Endothelial cell of umbilical vein (primary cell): ENCODE measurements around the gene CSGALNACT2. TPM values are rescaled to one million over a fixed set of nuclear protein-coding genes. Genes with fewer than 3 reads are reported as not detected.

Experiments
- BruUV-seq: library from RNA; stranded (reverse); fragments of 400-500 nt; replicated peaks from 2 replicates; lab custom pipeline; 2021; lab: Mats Ljungman, UMichigan
- CTCF ChIA-PET: fragments of 300-600, 350-600 bp; sonication (Branson Sonifier 250); formaldehyde crosslinking; loops from one replicate; lab custom pipeline; 2021; ENCODE audit warnings: antibody characterized with exemption, inconsistent platforms; lab: Charles Lee
- POLR2A ChIA-PET: fragments of 300-600, 350-600 bp; sonication (Branson Sonifier 250); formaldehyde crosslinking; loops from one replicate; lab custom pipeline; 2021; ENCODE audit warnings: antibody characterized with exemption, inconsistent platforms; lab: Charles Lee
- DNase-seq: peaks from one replicate; pipeline ENCODE4 v3.0.0-alpha.2; 2011; ENCODE audit warnings: low read depth, low spot score
- FAIRE-seq: peaks from 2 replicates; lab custom pipeline; 2011; peaks lifted over from hg19 to GRCh38; lab: Jason Lieb, UNC
- H2AFZ ChIP-seq: 2 replicates; pipeline ENCODE4 v1.6.0; 2012; ENCODE audit warnings: low read depth, low read length, control low read depth, inconsistent platforms
- H3K27ac ChIP-seq: 2 replicates; pipeline ENCODE4 v1.5.1; 2011; ENCODE audit warnings: low read depth, mild to moderate bottlenecking, control low read depth, low read length, moderate library complexity; ENCODE audit not compliant: insufficient read depth
- H3K27me3 ChIP-seq, 2 experiments: 2 replicates each; pipeline versions ENCODE4 v1.6.0 to v1.6.1; 2011; ENCODE audit warnings: low read length in 2 of 2, mixed read lengths in 1 of 2; ENCODE audit not compliant: control insufficient read depth in 2 of 2, insufficient read depth in 2 of 2
- H3K36me3 ChIP-seq, 2 experiments: 2 replicates in 1 of 2; 3 replicates in 1 of 2; pipeline ENCODE4 v1.5.1; 2011; ENCODE audit warnings: low read length in 2 of 2, mild to moderate bottlenecking in 1 of 2, moderate library complexity in 1 of 2; ENCODE audit not compliant: control insufficient read depth in 2 of 2, insufficient read depth in 2 of 2; ENCODE audit errors: extremely low read depth in 1 of 2
- H3K4me1 ChIP-seq: 3 replicates; pipeline ENCODE4 v1.5.1; 2011; ENCODE audit warnings: mild to moderate bottlenecking, low read length; ENCODE audit not compliant: control insufficient read depth, insufficient read depth; ENCODE audit errors: extremely low read depth
- H3K4me2 ChIP-seq: 2 replicates; pipeline ENCODE4 v1.6.1; 2011; ENCODE audit warnings: low read length, control low read depth, mixed read lengths; ENCODE audit not compliant: insufficient read depth
- H3K4me3 ChIP-seq, 3 experiments: fragments of 200-600 bp in 1 of 3; sonication (generic), shearing (Covaris generic) in 1 of 3; replicated peaks in 1 of 3; 2 replicates each; pipeline ENCODE4 v1.5.1; 2011 to 2016; ENCODE audit warnings: control low read depth in 3 of 3, low read length in 3 of 3, mild to moderate bottlenecking in 2 of 3, inconsistent platforms in 1 of 3, low read depth in 1 of 3, moderate library complexity in 1 of 3; ENCODE audit not compliant: insufficient read depth in 1 of 3
- H3K79me2 ChIP-seq: 2 replicates; pipeline ENCODE4 v1.6.0; 2012; ENCODE audit warnings: low read length, inconsistent platforms; ENCODE audit not compliant: control insufficient read depth, insufficient read depth
- H3K9ac ChIP-seq: replicated peaks from 2 replicates; pipeline ENCODE3; 2011; ENCODE audit warnings: low read length, control low read depth; ENCODE audit not compliant: insufficient read depth; ENCODE audit errors: extremely low read depth
- H3K9me1 ChIP-seq: replicated peaks from 3 replicates; pipeline ENCODE4 v1.6.0; 2011; ENCODE audit warnings: mild to moderate bottlenecking, low read length; ENCODE audit not compliant: control insufficient read depth, insufficient read depth; ENCODE audit errors: extremely low read depth
- H3K9me3 ChIP-seq: replicated peaks from 2 replicates; pipeline ENCODE4 v1.5.1; 2012; ENCODE audit warnings: low read length, inconsistent platforms; ENCODE audit not compliant: control insufficient read depth, insufficient read depth
- H4K20me1 ChIP-seq: replicated peaks from 2 replicates; pipeline ENCODE3; 2011; ENCODE audit warnings: mild to moderate bottlenecking, low read length; ENCODE audit not compliant: control insufficient read depth, insufficient read depth; ENCODE audit errors: extremely low read depth
- CTCF ChIP-seq, 2 donors: IDR thresholded peaks; 1 replicate in 1 of 2; 2 replicates in 1 of 2; pipeline ENCODE4 v1.5.1; 2011; ENCODE audit warnings: low read length in 2 of 2, mild to moderate bottlenecking in 2 of 2, moderate library complexity in 2 of 2, control low read depth in 1 of 2, inconsistent platforms in 1 of 2, low read depth in 1 of 2; ENCODE audit not compliant: insufficient read depth in 1 of 2; ENCODE audit errors: extremely low read depth in 1 of 2
- EZH2 ChIP-seq: IDR thresholded peaks from 2 replicates; pipeline ENCODE4 v1.6.1; 2012; ENCODE audit warnings: borderline replicate concordance, low read depth, mild to moderate bottlenecking, moderate library complexity, low read length, inconsistent platforms; ENCODE audit not compliant: severe bottlenecking
- FOS ChIP-seq: IDR thresholded peaks from 2 replicates; pipeline ENCODE4 v1.6.1; 2011; ENCODE audit warnings: mild to moderate bottlenecking, low read length, moderate library complexity, borderline replicate concordance; ENCODE audit not compliant: insufficient read depth
- GATA2 ChIP-seq: IDR thresholded peaks from 2 replicates; pipeline ENCODE4 v1.7.0; 2011; ENCODE audit warnings: low read depth, mild to moderate bottlenecking, moderate library complexity, mixed read lengths, low read length; ENCODE audit not compliant: insufficient read length, insufficient read depth
- JUN ChIP-seq: IDR thresholded peaks from 2 replicates; pipeline ENCODE4 v1.6.1; 2011; ENCODE audit warnings: borderline replicate concordance, low read depth; ENCODE audit not compliant: insufficient read length, insufficient read depth
- MAX ChIP-seq: IDR thresholded peaks from 2 replicates; pipeline ENCODE4 v1.6.1; 2011; ENCODE audit not compliant: insufficient read depth, insufficient read length
- MYC ChIP-seq: IDR thresholded peaks from one replicate; pipeline ENCODE4 v1.6.1; 2011; ENCODE audit warnings: mild to moderate bottlenecking, low read depth, low read length
- POLR2A ChIP-seq: IDR thresholded peaks from 2 replicates; pipeline ENCODE4 v1.6.1; 2012; ENCODE audit warnings: low read depth, mild to moderate bottlenecking, control low read depth, low read length
- POLR2AphosphoS5 ChIP-seq: IDR thresholded peaks from 2 replicates; pipeline ENCODE4 v1.6.1; 2012; ENCODE audit warnings: low read depth, mild to moderate bottlenecking, control low read depth, low read length, moderate library complexity; ENCODE audit not compliant: insufficient read depth
- dilution Hi-C: fragments of 300-500 bp; cut with MboI; formaldehyde crosslinking; loops from one replicate; pipeline ENCODE4 v1.15.0; 2019; ENCODE audit warnings: low sequenced_read_pairs; ENCODE audit not compliant: extremely low pct_ligation_motif_present
- intact Hi-C: fragments of 100-400 bp; cut with micrococcal nuclease; formaldehyde crosslinking; loops from one replicate; pipeline ENCODE4 v1.10.0; 2022
- polyA plus RNA-seq, 4 experiments: library from polyadenylated mRNA; depleted of rRNA in 3 of 4; stranded (reverse) in 3 of 4; unstranded in 1 of 4; fragments of >200 nt; gene quantifications; 2 replicates each; pipeline versions ENCODE4 v1.2.1 to v1.2.3, GENCODE V29; 2011 to 2012; ENCODE audit warnings: missing spikeins in 1 of 4
- total RNA-seq: library from RNA; stranded (reverse); gene quantifications from 2 replicates; pipeline ENCODE4 v1.2.3, GENCODE V29; 2021

CSGALNACT2 gene
- total and polyA plus RNA-seq, 2 donors (not counting 3 experiments of a cell fraction or from before 2014, with no cell fraction given) = 9.7 to 17.7 TPM

- Histone ChIP-seq H3K4me3 (no peak overlapping the region), H3K79me2 (no peaks in the 10 kb centered on the region), H2AFZ (no peak overlapping the region), H3K9me1 (no peaks in the 10 kb centered on the region), H3K36me3 (no peaks in the 10 kb centered on the region), H3K9ac (no peak overlapping the region), H3K27ac (no peak overlapping the region), H3K4me2 (no peak overlapping the region), H4K20me1 (no peaks in the 10 kb centered on the region), H3K4me1 (no peaks in the 10 kb centered on the region), H3K9me3 (no peaks in the 10 kb centered on the region), H3K27me3 (peaks cover 2 to 3% of the 10 kb centered on the region in 2 experiments)
- TF ChIP-seq FOS (no peak), EZH2 (no peak), MYC (no peak), MAX (no peak), GATA2 (no peak), POLR2A (no peak), JUN (no peak), CTCF (IDR thresholded peaks at IDR 0.05; ENCODE audit: extremely low read depth in 1 of 2, insufficient read depth in 1 of 2, low read depth in 1 of 2, low read length in 2 of 2) (no peak), POLR2AphosphoS5 (no peak)
- no peak for FAIRE-seq
- ChIA-PET POLR2A (no interaction called here), CTCF (interaction anchor here (1.1 to 5.1 kb wide), 4 partner anchors 9 to 126 kb away, joined by 3 to 30 read pairs (median 5); no protein-coding TSS in a partner anchor)
- dilution Hi-C loops (no loop called here), intact Hi-C loops (no loop called here)
- no peak for DNase-seq
- BruUV-seq = no TSS peak
Observed at GRCh38 chr10:43222210-43222720, 84.0 kb downstream of the CSGALNACT2 start.
